ENCODE data around the gene PIP5K1C.
A peak's percentile ranks its signal among the peaks of the same experiment; 100 is the strongest.
"Not testable (repeated sequence)": the region's sequence is repeated elsewhere in the genome, so short reads cannot be mapped to it uniquely, and the experiment has no call there.

PIP5K1C gene

DNA sequence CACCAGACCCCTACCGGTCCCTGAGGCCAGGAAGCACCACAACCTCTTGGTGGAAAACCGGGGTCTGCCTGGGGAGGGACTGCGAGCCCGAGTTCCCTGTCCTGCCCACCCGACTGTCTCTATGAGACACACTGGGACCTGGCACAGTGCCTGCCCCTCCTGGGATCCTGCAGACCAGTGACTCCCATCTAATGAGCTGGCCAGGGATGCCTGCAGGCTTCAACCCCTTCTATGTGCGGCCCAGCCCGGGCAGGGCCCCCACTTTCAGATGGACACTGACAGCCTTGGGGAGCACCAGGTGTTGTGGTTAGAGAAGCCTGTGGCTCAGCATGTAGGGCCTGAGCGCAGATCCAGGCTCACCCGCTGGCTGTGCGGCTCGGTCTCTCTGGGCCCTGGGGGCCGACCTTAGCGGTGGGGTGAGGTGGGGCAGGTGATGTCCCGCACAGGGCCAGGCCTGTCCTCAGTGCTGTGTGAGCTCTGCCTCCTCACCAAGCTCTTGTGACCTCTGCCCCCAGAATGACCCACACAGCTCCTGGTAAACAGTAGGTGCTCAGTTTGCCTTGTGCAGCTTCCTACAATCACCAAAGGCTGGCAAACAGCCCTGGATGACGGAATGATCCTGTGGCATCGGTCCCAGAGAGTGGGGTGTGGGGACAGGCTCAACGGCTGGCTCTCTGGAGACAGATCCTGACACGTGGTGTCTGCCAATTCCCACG is 55.8 kb downstream of the PIP5K1C start:
- DNase-seq (ENCODE audit: low spot score): peak; percentile 99

GRCh38 chr19:3643674-3644313 is 56.5 kb downstream of the PIP5K1C start:
- DNase-seq (ENCODE audit: low spot score): no peak

DNA sequence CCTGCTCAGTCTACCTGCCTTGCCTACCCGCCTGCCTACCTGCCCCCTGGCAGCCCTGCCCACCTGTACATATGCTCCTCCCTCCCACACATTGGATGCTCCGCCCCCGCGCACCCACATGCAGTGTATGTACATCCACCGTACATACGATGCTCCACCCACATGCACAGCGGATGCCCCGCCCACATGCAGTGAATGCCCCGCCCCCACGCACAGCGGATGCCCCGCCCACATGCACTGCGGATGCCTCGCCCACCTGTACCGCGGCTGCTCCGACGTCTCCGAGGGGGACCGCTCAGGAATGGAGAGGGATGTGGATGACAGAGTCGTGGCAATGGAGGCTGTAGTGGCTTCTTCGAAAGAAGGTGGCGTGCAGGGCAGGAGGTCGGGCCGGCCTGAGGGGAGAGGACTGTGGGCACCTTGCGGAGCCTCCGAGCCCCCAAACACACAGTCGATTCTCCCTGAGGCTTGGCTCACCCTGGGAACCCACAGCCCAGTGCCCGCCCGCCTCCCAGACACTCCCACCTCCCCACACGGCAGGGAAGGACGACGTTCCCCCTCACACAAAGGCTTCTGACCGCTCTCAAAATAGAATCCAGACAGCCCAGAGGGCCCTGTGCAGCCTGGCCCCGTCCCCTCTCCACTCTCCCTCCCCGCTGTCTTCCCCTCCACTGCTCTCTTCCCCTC is 57.1 kb downstream of the PIP5K1C start:
- DNase-seq (ENCODE audit: low spot score): no peak

GRCh38 chr19:3642296-3642695 is 58.0 kb downstream of the PIP5K1C start:
- DNase-seq (ENCODE audit: low spot score): no peak

GRCh38 chr19:3641515-3642269 is 58.6 kb downstream of the PIP5K1C start:
- no peak for DNase-seq (ENCODE audit: low spot score)

- no peak for DNase-seq (ENCODE audit: low spot score)
Measured at GRCh38 chr19:3639479-3639878, 60.8 kb downstream of the PIP5K1C start.

DNA sequence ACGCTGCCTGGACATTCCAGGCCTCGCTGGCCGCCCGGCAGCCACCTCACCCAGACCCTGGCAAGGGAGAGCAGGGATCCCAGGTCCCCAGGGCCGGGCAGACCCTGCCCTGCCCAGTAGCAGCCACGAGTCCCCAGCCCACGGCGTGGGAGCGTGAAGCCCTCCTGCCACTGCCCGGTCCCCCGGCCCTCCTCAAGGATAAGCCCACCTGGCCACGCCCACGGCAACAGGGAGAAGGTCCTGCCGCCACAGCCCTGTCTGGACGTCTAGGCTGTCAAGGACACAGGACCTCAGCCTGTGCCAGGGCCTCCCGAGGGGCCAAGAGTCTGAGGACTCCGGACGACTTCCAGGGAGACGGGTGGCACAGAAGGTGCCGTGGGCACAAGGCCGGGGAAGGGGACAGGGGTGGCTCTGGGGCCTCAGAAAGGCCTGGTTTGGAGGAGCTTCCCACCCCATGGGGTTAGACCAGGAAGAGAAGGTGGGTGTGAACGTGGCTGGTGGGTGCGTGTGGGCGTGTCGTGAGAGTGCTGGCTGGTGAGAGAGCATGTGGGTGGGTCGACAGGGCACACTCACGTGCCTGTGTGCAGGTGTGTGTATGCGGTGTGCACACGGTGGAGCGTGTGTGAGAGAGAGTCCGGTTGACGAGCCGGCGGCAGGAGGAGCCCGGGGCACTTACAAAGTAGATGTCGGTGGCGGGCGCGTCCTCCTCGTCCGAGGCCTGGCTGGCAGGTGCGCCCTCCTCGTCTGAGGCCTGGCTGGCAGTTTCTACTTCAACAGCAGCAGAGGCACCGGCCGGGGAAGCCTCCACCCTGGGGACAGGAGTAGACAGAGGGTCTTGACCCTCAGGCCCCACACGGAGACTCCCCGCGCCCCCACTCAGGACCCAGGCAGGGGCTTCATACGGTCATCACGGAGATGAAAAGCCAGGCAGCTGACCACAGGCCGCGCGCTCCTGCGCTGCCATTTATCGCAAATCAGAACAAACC is 61.8 kb downstream of the PIP5K1C start:
- no peak for DNase-seq (ENCODE audit: low spot score)

GRCh38 chr19:3637621-3638020 is 62.6 kb downstream of the PIP5K1C start:
- no peak for DNase-seq (ENCODE audit: low spot score)

DNA sequence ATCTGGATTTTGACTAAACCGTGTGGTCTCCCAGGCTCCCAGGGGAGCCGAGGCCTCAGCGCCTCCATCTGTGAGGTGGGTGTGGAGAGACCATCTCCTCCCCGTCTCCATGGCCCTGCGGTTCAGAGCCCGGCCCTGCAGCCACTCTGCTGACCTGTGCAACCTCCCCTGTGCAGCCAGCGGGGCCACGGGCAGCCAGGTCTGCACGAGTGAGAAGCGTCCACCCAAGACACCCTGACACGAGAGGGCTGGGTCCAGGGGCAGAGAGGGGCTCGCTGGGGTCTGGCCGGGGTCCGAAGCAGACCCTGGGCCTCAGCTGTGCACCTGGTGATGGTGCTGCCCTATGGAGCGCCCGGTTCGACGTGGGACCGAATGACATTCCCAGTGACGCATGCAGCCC is 63.3 kb downstream of the PIP5K1C start:
- no peak for DNase-seq (ENCODE audit: low spot score)

GRCh38 chr19:3636506-3636905 is 63.8 kb downstream of the PIP5K1C start:
- DNase-seq (ENCODE audit: low spot score): no peak

GRCh38 chr19:3634496-3635045 is 65.7 kb downstream of the PIP5K1C start:
- no peak for DNase-seq (ENCODE audit: low spot score)

DNA sequence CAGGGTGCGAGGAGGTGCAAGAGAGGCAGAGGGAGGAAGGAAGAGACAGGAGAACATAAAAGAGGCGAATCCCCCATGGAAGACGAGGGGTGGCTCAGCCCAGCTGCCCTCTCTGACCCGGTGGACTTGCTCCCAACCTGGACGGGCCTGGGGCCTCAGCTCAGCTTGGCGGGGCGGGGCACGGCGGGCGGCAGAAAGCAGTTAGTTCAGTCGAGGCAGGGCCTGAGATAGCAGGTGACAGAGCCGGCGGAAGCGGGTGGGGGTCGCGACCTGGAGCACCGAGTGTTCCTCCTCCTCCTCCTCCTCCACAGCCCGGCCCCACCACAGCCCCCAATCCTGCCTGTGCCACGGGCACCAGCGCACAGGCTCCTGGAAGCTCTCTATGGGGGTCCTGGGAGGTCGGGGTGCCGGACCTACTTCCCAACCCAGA is 66.7 kb downstream of the PIP5K1C start:
- no peak for DNase-seq (ENCODE audit: low spot score)

DNA sequence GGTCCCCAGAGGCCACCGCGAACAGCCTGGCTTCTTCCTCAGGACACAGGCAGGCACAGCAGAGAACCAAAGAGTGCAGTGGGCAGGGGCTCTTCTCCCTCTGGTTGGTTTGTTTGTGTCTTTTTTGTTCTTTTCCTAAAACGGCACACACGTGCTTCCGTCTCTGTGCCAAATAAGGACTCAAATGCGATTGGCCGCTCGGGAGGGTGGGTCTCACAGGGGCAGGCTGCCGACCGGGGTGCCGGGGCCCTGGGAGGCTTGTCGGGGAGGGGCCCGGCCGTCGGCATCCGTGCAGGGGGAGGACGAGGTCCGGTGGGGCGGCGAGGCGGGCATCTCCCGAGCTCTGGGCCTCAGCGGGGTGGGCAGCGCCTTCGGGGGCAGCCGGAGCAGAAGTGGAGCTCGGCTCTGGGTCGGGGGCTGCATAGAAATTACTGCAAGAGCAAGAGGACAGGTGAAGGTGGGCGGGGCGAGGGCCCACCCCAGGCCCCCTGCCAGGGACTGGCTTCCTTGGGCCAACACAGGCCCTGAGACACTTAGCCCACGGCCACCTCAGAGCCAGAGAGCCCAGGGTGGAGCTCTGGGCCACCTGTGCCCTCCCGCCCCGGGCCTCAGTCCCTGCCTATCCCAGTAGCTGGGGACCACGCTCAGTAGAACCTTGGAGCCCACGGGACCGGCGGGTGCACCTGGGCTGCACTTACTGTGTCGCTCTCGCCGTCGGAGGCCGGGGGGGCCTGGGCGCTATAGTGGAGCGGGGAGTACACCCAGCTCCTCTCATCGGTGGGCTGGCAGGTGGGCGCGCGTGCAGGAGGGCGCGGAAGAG is 67.3 kb downstream of the PIP5K1C start:
- peak; percentile 29 for DNase-seq (ENCODE audit: low spot score)

DNA sequence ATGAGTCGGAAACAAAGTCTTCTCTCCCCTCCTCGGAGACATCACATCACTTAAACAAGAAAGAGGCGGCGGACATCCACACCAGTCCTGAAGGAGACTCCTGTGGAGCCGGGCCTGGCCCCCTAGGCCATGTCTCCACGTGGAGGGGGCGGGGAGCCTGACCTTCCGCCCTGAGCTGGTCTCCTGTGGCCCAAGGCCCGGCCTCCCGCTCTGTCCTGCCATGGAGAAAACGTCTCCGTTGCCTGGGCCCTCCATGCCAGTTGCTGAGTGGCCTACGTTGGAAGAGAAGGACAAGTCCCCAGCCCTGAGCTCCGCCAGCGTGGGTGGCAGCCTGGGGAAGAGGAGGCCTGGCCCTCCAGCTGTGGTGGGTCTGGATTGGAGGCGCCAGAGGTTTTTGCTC is 68.2 kb downstream of the PIP5K1C start:
- no peak for DNase-seq (ENCODE audit: low spot score)

DNA sequence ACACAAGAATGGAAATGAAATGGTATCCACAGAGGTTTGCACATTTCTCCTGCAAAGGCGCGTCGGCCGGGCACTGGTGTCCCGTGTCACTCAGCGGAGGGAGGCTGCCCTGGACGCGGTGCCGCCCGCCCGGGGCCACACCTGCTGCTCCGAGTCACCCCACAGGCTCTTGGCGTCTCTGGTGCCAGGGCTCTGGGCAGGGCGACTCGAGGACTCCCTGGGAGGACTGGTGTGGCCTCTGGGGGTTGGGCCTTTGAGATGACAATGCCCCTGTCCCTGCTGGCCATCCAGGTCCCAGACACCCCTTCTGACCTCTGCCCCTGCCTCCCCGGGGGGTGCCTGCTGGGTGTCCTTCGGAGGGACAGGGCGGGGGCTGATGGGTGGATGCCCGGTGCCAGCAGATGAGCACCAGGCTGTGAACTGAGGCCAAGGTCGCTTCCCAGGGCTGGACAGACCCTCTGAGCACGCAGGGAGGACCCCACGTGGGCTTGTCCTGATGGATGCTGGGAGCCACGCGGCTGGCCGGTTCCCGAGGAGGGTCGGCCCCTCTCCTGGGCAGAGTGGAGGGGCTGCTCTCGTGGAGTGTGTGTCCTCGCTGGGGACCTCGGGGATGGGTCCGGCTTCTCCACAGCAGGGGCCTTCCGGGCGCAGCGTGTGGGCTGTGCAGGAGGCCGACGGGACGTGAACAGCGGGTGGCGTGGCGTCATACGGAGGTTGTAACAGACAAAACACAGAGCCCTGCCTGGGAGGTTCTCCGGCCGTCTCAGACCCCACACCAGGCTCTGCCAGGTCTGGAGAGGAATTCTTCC is 69.0 kb downstream of the PIP5K1C start:
- DNase-seq (ENCODE audit: low spot score): no peak

DNA sequence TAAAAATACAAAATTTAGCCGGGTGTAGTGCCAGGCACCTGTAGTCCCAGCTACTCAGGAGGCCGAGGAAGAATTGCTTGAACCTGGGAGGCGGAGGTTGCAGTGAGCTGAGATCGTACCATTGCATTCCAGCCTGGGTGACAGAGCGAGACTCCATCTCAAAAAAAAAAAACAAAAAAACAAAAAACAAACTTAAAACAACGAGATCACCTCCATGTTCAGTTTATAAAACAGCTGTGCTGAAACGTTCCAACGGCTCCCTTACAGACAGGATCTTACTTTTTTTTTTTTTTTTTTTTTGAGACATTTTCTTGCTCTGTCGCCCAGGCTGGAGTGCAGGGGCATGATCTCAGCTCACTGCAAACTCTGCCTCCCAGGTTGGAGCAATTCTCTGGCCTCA is 71.5 kb downstream of the PIP5K1C start:
- not testable (repeated sequence) for DNase-seq (ENCODE audit: low spot score)

DNA sequence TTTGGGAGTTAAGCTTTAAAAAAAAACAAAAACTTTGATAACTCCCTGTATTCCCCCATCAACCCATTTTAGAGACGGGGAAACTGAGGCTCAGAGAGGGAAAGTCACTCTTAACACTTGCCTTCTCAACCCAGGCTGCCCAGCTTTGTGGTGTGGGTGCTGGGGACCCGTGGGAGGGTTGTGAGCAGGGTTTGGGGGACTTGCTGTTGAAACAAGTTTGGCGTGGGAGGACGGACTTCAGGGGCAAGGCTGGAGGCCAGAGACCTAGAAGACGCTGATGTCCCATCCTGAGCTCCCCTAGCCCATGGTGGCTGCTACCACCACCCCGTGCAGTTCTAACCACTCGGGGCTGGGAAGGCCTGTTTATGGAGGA is 72.9 kb downstream of the PIP5K1C start:
- DNase-seq (ENCODE audit: low spot score): no peak

DNA sequence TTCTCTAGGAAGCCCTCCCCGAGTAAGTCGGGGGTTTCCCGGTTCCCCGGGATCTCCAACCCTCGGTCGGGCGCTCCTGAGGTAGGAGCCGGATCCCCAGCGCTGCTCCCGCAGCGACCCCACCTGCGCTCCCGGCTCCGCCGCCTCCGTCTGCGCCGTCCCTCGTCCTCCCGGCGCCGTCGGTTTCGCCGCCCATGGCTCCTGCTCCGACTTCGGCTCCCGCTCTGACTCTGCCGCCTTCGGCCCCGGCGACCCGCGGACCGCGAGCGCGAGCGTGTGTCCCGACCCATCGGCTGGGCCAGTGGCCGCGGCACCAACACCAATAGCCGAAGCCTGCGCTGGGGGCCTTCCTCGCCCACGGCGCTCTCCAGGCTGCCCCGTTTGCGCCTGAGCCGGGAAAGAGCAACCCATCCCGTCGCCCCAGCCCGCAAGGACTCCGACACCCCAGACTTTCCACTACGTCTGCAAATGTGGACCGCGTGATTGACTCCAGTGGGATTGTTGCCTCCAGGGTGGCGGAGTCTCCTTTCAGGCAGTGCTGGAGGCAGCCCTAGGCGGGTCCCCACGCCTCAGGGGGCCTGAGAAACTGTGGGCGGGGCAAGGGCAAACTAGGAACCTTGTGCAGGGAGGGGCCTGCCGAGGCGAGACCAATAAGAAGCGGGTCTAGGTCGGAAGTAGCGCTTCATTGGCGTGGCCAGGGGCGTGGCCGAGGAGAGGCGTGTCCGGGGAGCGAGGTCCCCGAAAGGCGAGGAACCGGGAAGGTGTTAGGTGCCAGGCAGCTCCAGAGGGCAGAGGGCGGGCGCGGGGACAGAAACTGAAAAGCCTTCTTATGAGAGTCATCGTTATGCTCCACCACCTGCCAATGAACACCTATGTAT is 73.6 kb downstream of the PIP5K1C start, which contains the start of gene CACTIN:
Gene CACTIN, minus strand, starts transcription at position 318 of the 878 bp plus-strand sequence. Its CDS starts 28 bp downstream, at position 290.
- peak; percentile 98 for DNase-seq (ENCODE audit: low spot score)
